Mononuclear cell (primary cell): ENCODE data around the gene GMDS. TPM values are rescaled to one million over a fixed set of nuclear protein-coding genes. Genes with fewer than 3 reads are reported as not detected.

Source experiments
- H3K27me3 ChIP-seq: 2 replicates; pipeline ENCODE4 v1.6.0; 2011; ENCODE audit warnings: low read length, control low read depth; ENCODE audit not compliant: insufficient read depth
- H3K4me1 ChIP-seq: 2 replicates; pipeline ENCODE4 v1.5.1; 2011; ENCODE audit warnings: mild to moderate bottlenecking, low read length, control low read depth; ENCODE audit not compliant: insufficient read depth
- H3K4me3 ChIP-seq: 2 replicates; pipeline ENCODE4 v1.5.1; 2011; ENCODE audit warnings: mild to moderate bottlenecking, low read length, moderate library complexity
- H3K9me3 ChIP-seq: 2 replicates; pipeline ENCODE4 v1.5.1; 2011; ENCODE audit warnings: low read depth, mild to moderate bottlenecking, control low read depth, low read length
- total RNA-seq: library from RNA; depleted of rRNA; stranded (reverse); fragments of >200 nt; gene quantifications from one replicate; pipeline ENCODE4 v1.2.3, GENCODE V29; 2012

The GMDS gene
- total RNA-seq, 1 donor: 10.6 TPM

- Histone ChIP-seq H3K9me3 (no peaks in the 10 kb centered on the region), H3K4me3 (peak overlapping the region; percentile 2), H3K4me1 (peaks cover 30% of the 10 kb centered on the region), H3K27me3 (peaks cover 86% of the 10 kb centered on the region)
Measured at GRCh38 chr6:1624058-1624850, 621.2 kb downstream of the GMDS start.

GRCh38 chr6:1623769-1624057 lies 621.7 kb downstream of the GMDS start:
- Histone ChIP-seq H3K4me3 (no peak overlapping the region), H3K27me3 (peaks cover 90% of the 10 kb centered on the region)

GRCh38 chr6:1622851-1623768 lies 622.3 kb downstream of the GMDS start:
- Histone ChIP-seq H3K4me1 (peaks cover 30% of the 10 kb centered on the region), H3K27me3 (peaks cover 91% of the 10 kb centered on the region)

More at GRCh38 chr6:1623769-1624057, 621.7 kb downstream of the GMDS start:
- Histone ChIP-seq H3K4me1 (peaks cover 30% of the 10 kb centered on the region), H3K9me3 (no peaks in the 10 kb centered on the region)

GRCh38 chr6:1622220-1622850 lies 623.1 kb downstream of the GMDS start:
- Histone ChIP-seq H3K9me3 (no peaks in the 10 kb centered on the region), H3K4me3 (no peak overlapping the region), H3K27me3 (peaks cover 91% of the 10 kb centered on the region), H3K4me1 (peaks cover 30% of the 10 kb centered on the region)

More at GRCh38 chr6:1622851-1623768, 622.3 kb downstream of the GMDS start:
- no peaks in the 10 kb centered on the region for H3K9me3 ChIP-seq
- H3K4me3 ChIP-seq: no peak overlapping the region

- no peak overlapping the region for H3K4me3 ChIP-seq
- H3K27me3 ChIP-seq: peaks cover 91% of the 10 kb centered on the region
- H3K9me3 ChIP-seq: no peaks in the 10 kb centered on the region
- peaks cover 30% of the 10 kb centered on the region for H3K4me1 ChIP-seq
Measured at GRCh38 chr6:1621070-1621701, 624.2 kb downstream of the GMDS start.

GRCh38 chr6:1620504-1621069 lies 624.8 kb downstream of the GMDS start:
- Histone ChIP-seq H3K9me3 (no peaks in the 10 kb centered on the region), H3K27me3 (peaks cover 91% of the 10 kb centered on the region), H3K4me3 (no peak overlapping the region), H3K4me1 (peaks cover 26% of the 10 kb centered on the region)

- Histone ChIP-seq H3K4me1 (peaks cover 23% of the 10 kb centered on the region), H3K9me3 (no peaks in the 10 kb centered on the region), H3K27me3 (peaks cover 91% of the 10 kb centered on the region), H3K4me3 (no peak overlapping the region)
Measured at GRCh38 chr6:1619673-1620503, 625.5 kb downstream of the GMDS start.

- peaks cover 88% of the 10 kb centered on the region for H3K27me3 ChIP-seq
- no peak overlapping the region for H3K4me3 ChIP-seq
- H3K4me1 ChIP-seq: peaks cover 21% of the 10 kb centered on the region
Measured at GRCh38 chr6:1619098-1619672, 626.2 kb downstream of the GMDS start.

GRCh38 chr6:1618311-1619097 lies 626.9 kb downstream of the GMDS start:
- Histone ChIP-seq H3K27me3 (peaks cover 88% of the 10 kb centered on the region), H3K9me3 (no peaks in the 10 kb centered on the region), H3K4me3 (no peak overlapping the region), H3K4me1 (peaks cover 25% of the 10 kb centered on the region)

More at GRCh38 chr6:1619098-1619672, 626.2 kb downstream of the GMDS start:
- H3K9me3 ChIP-seq: no peaks in the 10 kb centered on the region

GRCh38 chr6:1617466-1618310 lies 627.7 kb downstream of the GMDS start:
- Histone ChIP-seq H3K9me3 (no peaks in the 10 kb centered on the region), H3K27me3 (peaks cover 88% of the 10 kb centered on the region), H3K4me1 (peaks cover 25% of the 10 kb centered on the region), H3K4me3 (no peak overlapping the region)

- peaks cover 30% of the 10 kb centered on the region for H3K4me1 ChIP-seq
- no peak overlapping the region for H3K4me3 ChIP-seq
- H3K9me3 ChIP-seq: no peaks in the 10 kb centered on the region
- peaks cover 92% of the 10 kb centered on the region for H3K27me3 ChIP-seq
Measured at GRCh38 chr6:1616701-1617463, 628.5 kb downstream of the GMDS start.
